Stimulated activated memory B cell treated with anti-CD40 and anti-IgM and Interleukin-4, amounts not matched to agents 10 μg/mL and 1 μg/mL and 100 μg/mL, for 72 hours (primary cell): Measurements from ENCODE around the gene CCDC136.

ENCODE experiments used
- ATAC-seq: fragments of 150-1000 bp; cut with Tn5 transposase; 2 replicates; pipeline ENCODE4 v1.10.0; 2021
- H3K27ac Mint-ChIP-seq: one replicate; pipeline ENCODE4 v1.8.0; 2022; ENCODE audit warnings: mild to moderate bottlenecking, mixed read lengths
- H3K27me3 Mint-ChIP-seq: one replicate; pipeline ENCODE4 v1.8.0; 2022; ENCODE audit warnings: mixed read lengths
- H3K36me3 Mint-ChIP-seq: one replicate; pipeline ENCODE4 v1.8.0; 2022; ENCODE audit warnings: mixed read lengths
- H3K4me1 Mint-ChIP-seq: one replicate; pipeline ENCODE4 v1.8.0; 2022; ENCODE audit warnings: mixed read lengths
- H3K4me3 Mint-ChIP-seq: one replicate; pipeline ENCODE4 v1.8.0; 2022; ENCODE audit warnings: mild to moderate bottlenecking, moderate library complexity, mixed read lengths
- H3K9me3 Mint-ChIP-seq: one replicate; pipeline ENCODE4 v1.8.0; 2022; ENCODE audit warnings: mixed read lengths

Gene CCDC136

DNA sequence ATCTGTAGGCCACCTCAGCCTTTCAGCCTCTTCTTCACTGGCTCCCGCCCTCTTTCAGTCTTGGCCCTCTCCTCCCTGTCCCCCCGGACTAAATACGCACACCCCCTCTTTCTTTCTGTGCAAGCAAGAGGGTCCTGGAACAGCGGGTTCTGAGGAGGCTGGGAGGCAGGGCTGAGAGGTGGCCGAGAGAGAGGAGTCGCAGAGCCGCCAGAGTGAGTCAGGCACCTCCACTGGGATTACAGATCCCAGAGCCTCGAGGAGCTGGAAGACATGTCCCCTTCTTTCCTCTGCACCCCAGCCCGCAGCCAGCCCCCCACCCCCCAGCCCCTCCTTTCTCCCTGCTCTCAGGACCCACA is 182 bp downstream of the CCDC136 start:
- Mint-ChIP-seq H3K9me3 (no peaks in the 10 kb centered on the region), H3K4me3 (peak overlapping the region; percentile 95), H3K4me1 (peaks cover 13% of the 10 kb centered on the region), H3K36me3 (no peaks in the 10 kb centered on the region), H3K27me3 (no peaks in the 10 kb centered on the region), H3K27ac (peak overlapping the region; percentile 78)
- ATAC-seq, result no peak

DNA sequence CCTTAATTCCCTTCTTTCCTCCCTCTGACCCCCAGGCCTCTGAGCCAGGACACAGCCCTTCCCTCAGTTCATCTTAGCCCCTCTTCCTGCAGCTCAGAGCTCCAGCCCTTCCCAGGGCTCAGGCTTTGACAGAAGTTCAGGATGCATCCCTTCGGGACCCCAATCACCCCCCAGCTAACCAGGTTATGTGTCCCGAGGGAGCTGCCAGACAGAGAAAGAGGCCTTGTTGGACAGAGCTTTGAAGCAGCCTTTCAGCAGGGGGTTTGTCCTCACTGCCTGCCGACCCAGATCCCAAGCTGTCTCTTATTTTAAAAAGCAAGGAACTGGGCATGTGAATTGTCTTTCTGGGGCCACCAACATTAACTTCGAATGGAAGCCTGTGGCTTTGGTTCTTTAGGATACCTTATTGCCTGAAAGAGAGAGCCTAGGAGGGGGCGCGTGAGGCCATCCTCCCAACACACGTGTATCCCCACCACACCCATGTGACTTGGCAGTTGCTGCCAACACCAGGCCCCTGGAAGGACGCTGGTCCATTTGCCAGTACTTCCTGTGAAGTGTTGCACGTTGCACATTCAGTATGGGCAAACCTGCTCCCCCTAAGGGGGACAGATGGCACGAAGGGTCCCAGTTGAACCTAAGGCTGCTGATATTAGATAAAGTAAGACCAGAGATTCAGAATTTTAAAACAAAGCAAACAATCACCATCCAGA is 858 bp downstream of the CCDC136 start:
- H3K9me3 Mint-ChIP-seq, result no peaks in the 10 kb centered on the region
- peaks cover 13% of the 10 kb centered on the region for H3K4me1 Mint-ChIP-seq
- no peaks in the 10 kb centered on the region for H3K27me3 Mint-ChIP-seq
- peak overlapping the region; percentile 78 for H3K27ac Mint-ChIP-seq
- H3K4me3 Mint-ChIP-seq, result peak overlapping the region; percentile 95
- no peak for ATAC-seq
- no peaks in the 10 kb centered on the region for H3K36me3 Mint-ChIP-seq

DNA sequence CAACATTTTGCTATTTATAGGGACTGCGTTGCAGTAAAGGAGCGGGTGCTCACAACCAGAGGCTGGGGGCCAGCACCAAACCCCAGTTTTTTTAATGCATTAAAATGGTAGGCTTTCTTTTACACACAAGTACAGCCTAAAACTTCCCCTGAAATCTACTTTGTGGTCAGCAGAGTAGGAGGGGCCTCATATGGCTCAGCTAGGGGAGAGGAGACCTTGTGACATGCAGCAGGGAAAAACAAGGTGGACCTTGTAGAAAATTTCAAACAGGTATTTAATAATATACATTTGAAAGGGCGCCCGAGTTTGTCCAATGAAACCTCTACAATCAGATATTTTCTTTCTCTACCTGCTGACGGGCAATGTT is 1.4 kb downstream of the CCDC136 start:
- ATAC-seq, result no peak
- H3K36me3 Mint-ChIP-seq, result no peaks in the 10 kb centered on the region
- no peaks in the 10 kb centered on the region for H3K27me3 Mint-ChIP-seq
- peaks cover 13% of the 10 kb centered on the region for H3K4me1 Mint-ChIP-seq
- H3K27ac Mint-ChIP-seq, result no peak overlapping the region
- H3K4me3 Mint-ChIP-seq, result no peak overlapping the region
- no peaks in the 10 kb centered on the region for H3K9me3 Mint-ChIP-seq

DNA sequence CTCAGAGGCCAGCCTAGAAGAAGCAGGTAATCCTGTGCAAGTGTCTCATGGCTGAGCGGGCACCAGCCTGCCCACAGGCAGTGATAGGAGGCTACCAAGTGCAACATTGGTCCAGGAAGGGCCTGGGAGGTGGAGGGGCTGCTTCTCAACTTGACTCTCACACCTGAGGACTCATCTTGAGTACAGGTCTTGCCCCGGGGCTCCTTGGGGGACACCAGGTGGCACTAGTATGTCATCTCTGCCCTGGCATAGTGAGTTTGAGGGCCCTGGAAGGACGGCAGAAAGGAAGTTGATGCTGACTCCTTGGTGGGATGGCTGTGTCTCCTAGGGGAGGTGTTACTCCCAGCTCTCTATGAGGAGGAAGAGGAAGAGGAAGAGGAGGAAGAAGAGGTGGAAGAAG is 2.3 kb downstream of the CCDC136 start:
- no peak overlapping the region for H3K4me3 Mint-ChIP-seq
- H3K9me3 Mint-ChIP-seq, result no peaks in the 10 kb centered on the region

DNA sequence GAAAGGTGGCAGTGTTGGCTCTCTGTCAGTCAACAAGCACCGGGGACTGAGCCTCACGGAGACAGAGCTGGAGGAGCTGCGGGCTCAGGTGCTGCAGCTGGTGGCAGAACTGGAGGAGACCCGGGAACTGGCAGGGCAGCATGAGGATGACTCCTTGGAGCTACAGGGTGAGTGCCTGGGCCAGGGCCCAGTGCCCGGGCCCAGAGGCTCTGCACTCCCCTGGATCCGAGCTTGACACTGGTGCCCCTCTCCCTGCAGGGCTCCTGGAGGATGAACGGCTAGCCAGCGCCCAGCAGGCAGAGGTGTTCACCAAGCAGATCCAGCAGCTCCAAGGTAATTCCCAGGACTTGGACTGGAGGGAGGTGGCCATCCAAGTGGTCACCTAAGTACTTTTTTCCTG is 2.7 kb downstream of the CCDC136 start:
- H3K4me3 Mint-ChIP-seq, result no peak overlapping the region
- H3K27me3 Mint-ChIP-seq, result no peaks in the 10 kb centered on the region
- no peak overlapping the region for H3K27ac Mint-ChIP-seq
- H3K9me3 Mint-ChIP-seq, result no peaks in the 10 kb centered on the region
- H3K4me1 Mint-ChIP-seq, result peaks cover 13% of the 10 kb centered on the region
- no peaks in the 10 kb centered on the region for H3K36me3 Mint-ChIP-seq
- no peak for ATAC-seq

More for the DNA sequence above, 2.3 kb downstream of the CCDC136 start:
- no peak for ATAC-seq
- no peaks in the 10 kb centered on the region for H3K27me3 Mint-ChIP-seq
- no peaks in the 10 kb centered on the region for H3K36me3 Mint-ChIP-seq
- H3K27ac Mint-ChIP-seq, result no peak overlapping the region
- H3K4me1 Mint-ChIP-seq, result peaks cover 13% of the 10 kb centered on the region

DNA sequence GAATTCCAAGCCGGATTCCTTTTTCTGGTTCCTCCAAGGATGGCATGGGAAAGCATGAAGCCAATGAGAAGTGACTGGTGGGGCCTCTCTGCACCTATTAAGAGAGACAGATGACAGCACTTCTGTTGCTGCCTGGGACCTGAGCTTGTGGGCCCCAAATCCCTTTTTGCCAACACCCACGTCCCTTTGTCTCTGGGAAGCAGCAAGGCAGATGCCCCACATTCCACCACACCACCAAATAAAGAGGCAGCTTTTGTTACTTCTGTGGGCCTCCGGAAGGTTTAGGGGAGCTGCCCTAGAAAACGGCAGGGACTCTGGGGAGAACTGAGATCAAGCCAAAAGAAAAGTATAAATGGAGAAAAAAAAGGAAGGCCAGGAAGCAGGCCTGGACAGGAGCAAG is 3.4 kb downstream of the CCDC136 start:
- Mint-ChIP-seq H3K9me3 (no peaks in the 10 kb centered on the region), H3K4me1 (peaks cover 12% of the 10 kb centered on the region), H3K27me3 (no peaks in the 10 kb centered on the region), H3K4me3 (no peak overlapping the region), H3K36me3 (no peaks in the 10 kb centered on the region), H3K27ac (no peak overlapping the region)
- ATAC-seq, result no peak

DNA sequence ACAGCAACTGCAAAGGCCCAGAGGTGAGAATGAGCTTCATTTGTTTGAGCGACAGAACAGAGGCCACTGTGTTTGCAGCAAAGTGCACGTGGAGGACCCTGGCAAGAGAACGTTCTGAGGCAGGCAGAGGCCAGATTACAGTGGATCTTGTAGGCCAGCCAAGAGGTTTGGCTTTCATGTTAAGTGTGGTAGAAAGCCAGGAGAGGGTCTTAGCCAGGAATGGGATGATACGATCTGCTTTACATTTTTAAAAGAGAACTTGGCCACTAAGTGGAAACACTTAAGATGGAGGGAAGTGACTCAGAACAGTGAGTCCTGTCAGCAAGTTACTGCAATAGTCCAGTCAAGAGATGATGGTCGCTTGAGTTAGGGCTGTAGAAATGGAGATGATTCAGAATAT is 4.6 kb downstream of the CCDC136 start:
- no peak for ATAC-seq
- Mint-ChIP-seq H3K4me3 (no peak overlapping the region), H3K27me3 (no peaks in the 10 kb centered on the region), H3K36me3 (peaks cover 4% of the 10 kb centered on the region), H3K27ac (no peak overlapping the region), H3K4me1 (peaks cover 6% of the 10 kb centered on the region), H3K9me3 (no peaks in the 10 kb centered on the region)

DNA sequence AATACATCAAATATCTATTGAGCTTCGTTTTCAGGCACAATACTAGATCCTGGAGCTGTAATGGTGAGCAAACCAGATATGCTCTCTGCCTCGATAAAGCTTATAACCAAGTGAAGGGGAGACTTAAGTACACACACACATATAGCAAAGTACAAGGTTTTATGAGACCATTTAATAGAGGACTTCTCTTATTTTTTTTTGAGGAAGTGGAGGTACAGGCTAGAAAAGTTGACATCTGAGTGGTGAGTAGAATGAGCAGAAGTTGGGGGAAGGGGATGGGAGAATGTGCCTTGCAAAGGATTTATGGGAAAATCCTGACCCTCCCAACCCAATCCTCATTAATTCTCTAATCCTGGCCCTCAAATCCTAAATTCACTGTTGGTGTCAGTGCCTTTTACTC is 7.7 kb downstream of the CCDC136 start:
- Mint-ChIP-seq H3K36me3 (peaks cover 7% of the 10 kb centered on the region), H3K9me3 (no peaks in the 10 kb centered on the region), H3K4me1 (no peaks in the 10 kb centered on the region), H3K27me3 (no peaks in the 10 kb centered on the region), H3K4me3 (no peak overlapping the region), H3K27ac (no peak overlapping the region)
- ATAC-seq, result no peak

DNA sequence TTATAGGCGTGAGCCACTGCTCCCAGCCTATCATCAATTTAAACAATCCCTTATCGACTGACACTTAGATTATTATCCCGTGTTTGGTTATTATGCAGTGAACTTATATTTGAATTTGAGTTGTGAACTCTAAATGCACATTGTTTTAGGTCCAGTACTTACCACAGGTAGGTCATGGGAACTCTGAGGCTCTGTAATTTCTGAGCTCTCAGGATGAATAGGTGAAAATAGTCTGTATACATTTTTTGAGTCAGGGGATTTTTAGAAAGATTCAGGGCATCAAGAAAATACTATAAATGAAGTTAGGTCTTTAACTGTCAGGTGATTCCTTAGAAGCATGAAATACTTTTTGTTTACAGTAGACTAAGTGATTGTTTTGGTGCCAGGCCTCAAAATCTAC is 8.8 kb downstream of the CCDC136 start:
- Mint-ChIP-seq H3K27ac (no peak overlapping the region), H3K9me3 (no peaks in the 10 kb centered on the region), H3K4me3 (no peak overlapping the region), H3K27me3 (no peaks in the 10 kb centered on the region), H3K36me3 (peaks cover 7% of the 10 kb centered on the region), H3K4me1 (no peaks in the 10 kb centered on the region)
- ATAC-seq, result no peak

DNA sequence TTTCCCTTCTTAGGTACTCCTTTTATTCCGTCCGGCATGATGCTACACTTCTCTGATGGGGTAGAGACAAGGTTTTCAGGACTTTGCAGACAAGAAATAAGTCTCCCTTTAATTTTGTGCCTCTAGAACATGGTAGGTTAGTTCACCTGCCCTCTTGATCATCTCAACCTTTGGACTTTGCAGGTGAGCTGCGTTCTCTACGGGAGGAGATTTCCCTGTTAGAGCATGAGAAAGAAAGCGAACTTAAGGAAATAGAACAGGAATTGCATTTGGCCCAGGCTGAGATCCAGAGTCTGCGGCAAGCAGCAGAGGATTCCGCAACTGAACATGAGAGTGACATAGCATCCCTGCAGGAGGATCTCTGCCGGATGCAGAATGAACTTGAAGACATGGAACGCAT is 9.2 kb downstream of the CCDC136 start:
- H3K27ac Mint-ChIP-seq, result no peak overlapping the region
- H3K4me3 Mint-ChIP-seq, result no peak overlapping the region
- H3K36me3 Mint-ChIP-seq, result peaks cover 7% of the 10 kb centered on the region
- no peaks in the 10 kb centered on the region for H3K9me3 Mint-ChIP-seq
- H3K4me1 Mint-ChIP-seq, result no peaks in the 10 kb centered on the region
- H3K27me3 Mint-ChIP-seq, result no peaks in the 10 kb centered on the region
- no peak for ATAC-seq

DNA sequence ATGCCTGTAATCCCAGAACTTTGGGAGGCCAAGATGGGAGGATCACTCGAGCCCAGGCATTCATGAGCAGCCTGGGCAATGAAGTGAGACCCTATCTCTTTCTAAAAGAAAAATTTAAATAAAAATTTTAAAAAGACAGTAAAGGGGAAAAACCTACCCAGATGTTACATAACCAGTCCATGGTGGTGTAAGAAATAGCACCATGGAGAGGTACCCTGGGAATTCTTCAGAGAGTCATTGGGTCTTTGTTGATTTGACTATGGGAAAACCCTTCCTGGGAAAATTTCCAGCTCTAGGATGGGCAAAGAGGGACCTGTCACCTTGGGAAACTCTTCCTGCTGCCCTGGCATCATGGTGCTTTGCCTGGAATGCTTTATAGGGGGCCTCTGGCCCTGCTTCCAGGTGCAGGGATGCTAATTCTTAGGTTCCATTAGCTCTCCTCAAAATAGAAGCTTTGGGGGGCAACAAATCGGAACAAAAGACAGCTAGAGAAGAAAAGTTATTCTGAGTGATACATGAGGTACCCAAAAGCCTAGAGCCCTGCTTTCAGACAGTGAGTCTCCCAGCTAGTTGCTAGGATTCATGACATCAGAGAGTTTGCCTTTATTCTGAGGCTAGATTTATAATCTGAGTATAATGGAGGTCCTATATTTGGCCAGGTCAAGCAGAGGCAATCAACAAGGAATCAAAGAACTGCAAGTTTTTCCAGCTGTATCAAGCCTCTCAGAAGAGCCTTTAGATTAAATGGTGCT is 10.1 kb downstream of the CCDC136 start:
- Mint-ChIP-seq H3K27ac (no peak overlapping the region), H3K27me3 (no peaks in the 10 kb centered on the region)

DNA sequence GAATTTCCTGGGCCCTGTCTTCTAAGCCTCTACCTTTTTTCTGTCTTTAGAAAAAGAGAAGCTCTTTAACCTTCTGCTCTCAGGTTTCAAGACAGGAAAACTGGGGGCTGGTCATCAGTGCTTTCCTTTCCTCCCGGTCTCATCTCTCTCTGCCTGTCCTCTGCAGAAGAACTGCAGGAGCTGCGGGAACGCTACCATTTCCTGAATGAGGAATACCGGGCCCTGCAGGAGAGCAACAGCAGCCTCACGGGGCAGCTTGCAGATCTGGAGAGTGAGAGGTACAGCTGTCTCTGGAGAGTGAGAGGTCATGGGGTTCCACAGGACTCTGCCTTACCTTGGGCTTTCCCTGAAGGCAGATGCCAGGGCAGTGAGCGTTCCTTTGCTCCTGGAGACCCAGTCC is 12.7 kb downstream of the CCDC136 start:
- no peaks in the 10 kb centered on the region for H3K4me1 Mint-ChIP-seq
- ATAC-seq, result no peak
- no peak overlapping the region for H3K27ac Mint-ChIP-seq
- H3K4me3 Mint-ChIP-seq, result no peak overlapping the region
- no peaks in the 10 kb centered on the region for H3K27me3 Mint-ChIP-seq
- no peaks in the 10 kb centered on the region for H3K9me3 Mint-ChIP-seq
- H3K36me3 Mint-ChIP-seq, result peaks cover 7% of the 10 kb centered on the region

More for the DNA sequence above, 10.1 kb downstream of the CCDC136 start:
- no peaks in the 10 kb centered on the region for H3K4me1 Mint-ChIP-seq
- no peak for ATAC-seq
- H3K9me3 Mint-ChIP-seq, result no peaks in the 10 kb centered on the region
- no peak overlapping the region for H3K4me3 Mint-ChIP-seq
- peaks cover 7% of the 10 kb centered on the region for H3K36me3 Mint-ChIP-seq

DNA sequence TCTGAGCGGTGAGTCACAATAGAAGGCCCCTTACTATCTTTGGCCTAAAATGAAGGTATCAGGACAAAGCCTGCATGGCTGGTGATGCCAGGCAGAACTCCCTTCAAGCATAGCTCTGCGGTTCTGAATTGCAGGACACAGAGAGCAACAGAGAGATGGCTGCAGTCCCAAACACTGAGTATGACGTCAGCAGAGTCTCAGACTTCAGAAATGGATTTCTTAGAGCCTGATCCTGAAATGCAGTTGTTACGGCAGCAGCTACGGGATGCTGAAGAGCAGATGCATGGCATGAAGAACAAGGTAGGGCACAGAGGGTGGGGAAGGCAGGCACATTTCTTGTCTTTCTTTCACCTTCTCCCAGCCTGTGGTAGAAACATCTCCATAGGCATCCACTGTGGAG is 13.5 kb downstream of the CCDC136 start:
- Mint-ChIP-seq H3K36me3 (peaks cover 7% of the 10 kb centered on the region), H3K27ac (no peak overlapping the region), H3K4me1 (no peaks in the 10 kb centered on the region), H3K4me3 (no peak overlapping the region), H3K9me3 (no peaks in the 10 kb centered on the region), H3K27me3 (no peaks in the 10 kb centered on the region)
- no peak for ATAC-seq

DNA sequence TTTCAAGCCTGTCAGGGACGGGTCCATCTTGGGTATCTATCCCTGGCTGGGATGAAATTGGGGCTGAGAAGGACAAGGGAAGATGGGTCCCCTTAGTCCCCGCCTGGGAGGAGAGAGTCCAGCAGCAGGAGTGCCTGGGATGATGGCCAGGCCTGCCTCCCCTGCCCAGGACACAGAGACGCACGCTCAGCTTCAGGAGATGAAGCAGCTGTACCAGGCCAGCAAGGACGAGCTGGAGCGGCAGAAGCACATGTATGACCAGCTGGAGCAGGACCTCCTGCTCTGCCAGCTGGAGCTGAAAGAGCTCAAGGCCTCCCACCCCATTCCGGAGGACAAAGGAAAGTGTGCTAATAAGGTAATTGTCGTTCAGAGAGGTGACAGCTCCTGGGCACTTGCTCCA is 15.4 kb downstream of the CCDC136 start:
- H3K27ac Mint-ChIP-seq, result no peak overlapping the region
- H3K4me1 Mint-ChIP-seq, result no peaks in the 10 kb centered on the region
- ATAC-seq, result no peak
- no peaks in the 10 kb centered on the region for H3K36me3 Mint-ChIP-seq
- H3K9me3 Mint-ChIP-seq, result no peaks in the 10 kb centered on the region
- no peak overlapping the region for H3K4me3 Mint-ChIP-seq
- H3K27me3 Mint-ChIP-seq, result no peaks in the 10 kb centered on the region

DNA sequence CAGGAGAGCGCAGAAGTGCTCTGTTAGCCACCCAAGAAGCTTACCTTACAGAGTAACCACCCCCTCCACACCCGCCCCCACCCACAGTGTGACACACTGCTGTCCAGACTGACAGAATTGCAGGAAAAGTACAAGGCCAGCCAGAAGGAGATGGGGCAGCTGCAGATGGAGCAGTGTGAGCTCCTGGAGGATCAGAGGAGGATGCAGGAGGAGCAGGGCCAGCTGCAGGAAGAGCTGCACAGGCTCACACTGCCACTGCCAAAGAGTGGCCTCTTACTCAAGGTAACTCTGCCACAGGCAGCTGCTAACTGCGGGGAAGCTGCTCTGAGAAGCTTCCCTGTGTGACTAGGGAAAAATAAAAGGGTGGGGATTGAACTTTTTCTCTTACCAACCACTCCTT is 17.6 kb downstream of the CCDC136 start:
- ATAC-seq, result no peak
- Mint-ChIP-seq H3K27me3 (no peaks in the 10 kb centered on the region), H3K27ac (no peak overlapping the region), H3K36me3 (no peaks in the 10 kb centered on the region), H3K9me3 (no peaks in the 10 kb centered on the region), H3K4me1 (no peaks in the 10 kb centered on the region), H3K4me3 (no peak overlapping the region)

DNA sequence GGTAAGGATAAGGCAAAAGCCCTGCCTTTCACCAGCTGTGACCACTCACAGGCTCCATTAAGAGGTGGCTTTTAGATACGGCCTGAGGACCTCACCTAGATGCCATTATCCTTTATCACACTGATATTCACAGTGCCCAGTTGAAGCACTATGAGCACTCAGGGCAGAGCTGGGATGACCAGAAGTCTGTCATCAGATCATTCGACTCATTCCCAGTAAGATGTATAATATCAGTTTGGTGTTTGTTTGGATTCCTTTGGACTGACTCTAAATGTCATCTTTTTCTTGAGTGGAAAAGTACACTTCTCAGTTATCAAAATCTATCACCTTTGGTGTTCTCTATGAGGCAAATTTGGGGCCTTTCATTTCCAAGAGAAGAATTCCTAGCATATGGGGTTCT is 18.7 kb downstream of the CCDC136 start:
- Mint-ChIP-seq H3K9me3 (no peaks in the 10 kb centered on the region), H3K36me3 (no peaks in the 10 kb centered on the region), H3K4me3 (no peak overlapping the region), H3K4me1 (no peaks in the 10 kb centered on the region), H3K27ac (no peak overlapping the region), H3K27me3 (no peaks in the 10 kb centered on the region)
- ATAC-seq, result no peak
